GM15510 (cell line): Measurements from ENCODE around the gene ADAMTS13.

ENCODE experiments used
- POLR2A ChIP-seq: IDR thresholded peaks from 3 replicates; pipeline ENCODE4 v1.6.1; 2011; ENCODE audit warnings: borderline replicate concordance; ENCODE audit not compliant: insufficient read length; ENCODE audit errors: extremely low read depth

The ADAMTS13 gene

GRCh38 chr9:133436681-133437080 lies 14.5 kb downstream of the ADAMTS13 start:
- no peak for TF ChIP-seq POLR2A

GRCh38 chr9:133437753-133438531 lies 15.8 kb downstream of the ADAMTS13 start:
- TF ChIP-seq POLR2A, result no peak

- no peak for TF ChIP-seq POLR2A
These were observed 17.2 kb downstream of the ADAMTS13 start for GRCh38 chr9:133439337-133439736.

GRCh38 chr9:133440874-133441273 lies 18.7 kb downstream of the ADAMTS13 start:
- TF ChIP-seq POLR2A, result no peak

GRCh38 chr9:133441571-133441970 lies 19.4 kb downstream of the ADAMTS13 start:
- no peak for TF ChIP-seq POLR2A

GRCh38 chr9:133443248-133443647 lies 21.1 kb downstream of the ADAMTS13 start:
- TF ChIP-seq POLR2A, result no peak

- no peak for TF ChIP-seq POLR2A
These were observed 21.8 kb downstream of the ADAMTS13 start for GRCh38 chr9:133443982-133444381.

- no peak for TF ChIP-seq POLR2A
These were observed 23.3 kb downstream of the ADAMTS13 start for GRCh38 chr9:133445293-133445969.

GRCh38 chr9:133448487-133448972 lies 26.4 kb downstream of the ADAMTS13 start:
- TF ChIP-seq POLR2A, result no peak

- TF ChIP-seq POLR2A, result no peak
These were observed 27.6 kb downstream of the ADAMTS13 start for GRCh38 chr9:133449760-133450159.

GRCh38 chr9:133452562-133452961 lies 30.4 kb downstream of the ADAMTS13 start:
- TF ChIP-seq POLR2A, result no peak

GRCh38 chr9:133453651-133454050 lies 31.5 kb downstream of the ADAMTS13 start:
- TF ChIP-seq POLR2A, result no peak

GRCh38 chr9:133454325-133454724 lies 32.2 kb downstream of the ADAMTS13 start:
- no peak for TF ChIP-seq POLR2A

- no peak for TF ChIP-seq POLR2A
These were observed 32.9 kb downstream of the ADAMTS13 start for GRCh38 chr9:133454943-133455673.

- TF ChIP-seq POLR2A, result no peak
These were observed 33.8 kb downstream of the ADAMTS13 start for GRCh38 chr9:133455936-133456335.
